WERI-Rb-1 (cell line): Measurements from ENCODE around the gene SLC39A12.

Experiments used
- DNase-seq: peaks from one replicate; pipeline ENCODE4 v3.0.0-alpha.2; 2020
- H3K27ac ChIP-seq: fragments of 250-450 bp; sonication (Bioruptor Pico); 2 replicates; pipeline ENCODE4 v1.5.1; 2020; ENCODE audit warnings: mild to moderate bottlenecking, moderate library complexity
- H3K27me3 ChIP-seq: fragments of 250-450 bp; sonication (Bioruptor Pico); 2 replicates; pipeline ENCODE4 v1.5.1; 2021; ENCODE audit warnings: mild to moderate bottlenecking, low read depth, moderate library complexity; ENCODE audit not compliant: insufficient read depth, severe bottlenecking
- H3K36me3 ChIP-seq: fragments of 250-450 bp; sonication (Bioruptor Pico); 2 replicates; pipeline ENCODE4 v1.5.1; 2020; ENCODE audit warnings: mild to moderate bottlenecking, moderate library complexity
- H3K4me3 ChIP-seq: 2 replicates; pipeline ENCODE4 v1.5.1; 2011; ENCODE audit warnings: low read depth, mild to moderate bottlenecking, control low read depth, low read length
- H3K9me3 ChIP-seq: fragments of 250-450 bp; sonication (Bioruptor Pico); 2 replicates; pipeline ENCODE4 v1.5.1; 2021; ENCODE audit warnings: mild to moderate bottlenecking, moderate library complexity; ENCODE audit not compliant: severe bottlenecking
- TF ChIP-seq, protein P1 (sequence below): IDR thresholded peaks from 2 replicates; pipeline ENCODE4 v1.5.1; 2011; ENCODE audit warnings: low read depth, mild to moderate bottlenecking, control low read depth, inconsistent platforms, low read length

Gene SLC39A12

DNA sequence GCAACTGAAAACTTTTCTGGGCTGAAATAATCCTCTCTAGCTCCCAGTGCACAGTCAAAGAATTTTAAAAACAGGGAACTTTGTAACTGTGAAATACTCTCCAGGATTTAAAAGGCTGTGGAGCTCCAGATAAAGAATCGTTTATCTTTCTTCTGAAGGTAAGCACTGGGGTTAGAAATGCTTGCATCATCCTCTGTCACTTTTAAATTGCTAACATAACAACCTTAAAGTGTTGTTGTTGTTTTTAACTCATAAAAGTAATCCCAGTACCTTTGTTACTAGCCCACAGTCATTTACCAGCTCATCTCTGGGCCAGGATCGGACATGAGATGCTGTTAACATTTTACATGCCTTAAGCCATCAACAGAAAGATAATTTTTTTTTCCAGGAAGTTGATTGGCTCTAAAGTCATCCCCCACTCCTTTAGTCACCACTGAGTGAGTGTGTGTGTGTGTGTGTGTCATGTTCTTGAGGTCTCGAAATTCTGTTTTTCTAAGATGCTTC, at the start of gene SLC39A12:
TSS of gene SLC39A12 (plus strand) at position 51 of the 504 bp plus-strand sequence. CDS start 1,359 bp downstream, outside the sequence.
- H3K27ac ChIP-seq: no peak within 1 kb of the TSS
- no peaks in the 10 kb centered on the region for H3K36me3 ChIP-seq
- no peaks in the 10 kb centered on the region for H3K27me3 ChIP-seq
- TF ChIP-seq, protein P1, sequence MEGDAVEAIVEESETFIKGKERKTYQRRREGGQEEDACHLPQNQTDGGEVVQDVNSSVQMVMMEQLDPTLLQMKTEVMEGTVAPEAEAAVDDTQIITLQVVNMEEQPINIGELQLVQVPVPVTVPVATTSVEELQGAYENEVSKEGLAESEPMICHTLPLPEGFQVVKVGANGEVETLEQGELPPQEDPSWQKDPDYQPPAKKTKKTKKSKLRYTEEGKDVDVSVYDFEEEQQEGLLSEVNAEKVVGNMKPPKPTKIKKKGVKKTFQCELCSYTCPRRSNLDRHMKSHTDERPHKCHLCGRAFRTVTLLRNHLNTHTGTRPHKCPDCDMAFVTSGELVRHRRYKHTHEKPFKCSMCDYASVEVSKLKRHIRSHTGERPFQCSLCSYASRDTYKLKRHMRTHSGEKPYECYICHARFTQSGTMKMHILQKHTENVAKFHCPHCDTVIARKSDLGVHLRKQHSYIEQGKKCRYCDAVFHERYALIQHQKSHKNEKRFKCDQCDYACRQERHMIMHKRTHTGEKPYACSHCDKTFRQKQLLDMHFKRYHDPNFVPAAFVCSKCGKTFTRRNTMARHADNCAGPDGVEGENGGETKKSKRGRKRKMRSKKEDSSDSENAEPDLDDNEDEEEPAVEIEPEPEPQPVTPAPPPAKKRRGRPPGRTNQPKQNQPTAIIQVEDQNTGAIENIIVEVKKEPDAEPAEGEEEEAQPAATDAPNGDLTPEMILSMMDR: no peak
- DNase-seq: no peak
- H3K4me3 ChIP-seq: no peak within 1 kb of the TSS
- H3K9me3 ChIP-seq: no peaks in the 10 kb centered on the region

DNA sequence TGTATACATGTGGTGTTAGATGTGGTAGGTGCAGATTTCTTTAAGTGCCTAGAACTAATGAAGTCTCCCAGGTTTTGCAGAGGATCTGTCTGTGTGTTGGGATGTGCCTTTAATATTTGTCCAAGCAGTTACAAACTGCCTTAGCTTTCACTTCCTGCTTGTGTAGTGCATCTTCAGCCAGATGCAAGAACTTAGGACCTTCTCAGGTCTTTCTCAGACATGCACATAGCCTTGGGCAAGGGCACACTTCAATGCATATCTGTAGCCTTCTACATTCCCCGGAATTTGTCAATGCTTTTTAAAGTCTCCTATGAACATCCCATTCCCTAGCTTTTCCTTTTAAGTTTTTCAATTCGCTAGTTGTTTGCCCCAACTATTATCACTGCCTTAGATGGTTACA, 47.2 kb upstream of the SLC39A12 start:
- DNase-seq: no peak
- Histone ChIP-seq H3K4me3 (no peak overlapping the region), H3K27me3 (no peaks in the 10 kb centered on the region), H3K9me3 (no peaks in the 10 kb centered on the region), H3K27ac (no peak overlapping the region), H3K36me3 (no peaks in the 10 kb centered on the region)
- TF ChIP-seq, protein P1: no peak

DNA sequence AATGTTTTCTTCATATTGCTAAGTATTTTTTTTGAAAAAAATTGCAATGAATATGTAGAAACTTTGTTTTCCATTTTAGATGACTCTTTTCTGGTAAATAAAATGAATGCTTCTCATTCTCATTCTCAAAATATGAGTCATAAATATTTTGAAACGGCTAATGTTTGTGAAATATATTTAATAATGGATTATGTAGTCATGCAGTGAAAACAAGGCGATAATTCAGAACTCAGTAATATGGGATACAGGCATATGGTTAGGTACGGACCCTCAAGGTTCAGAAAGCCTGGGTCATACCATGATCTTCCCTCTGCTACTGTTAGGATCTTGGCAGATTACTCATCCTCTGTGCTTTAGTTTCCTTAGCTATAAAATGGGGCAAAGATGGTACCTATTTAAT, 46.2 kb upstream of the SLC39A12 start:
- TF ChIP-seq, protein P1: no peak
- Histone ChIP-seq H3K27me3 (no peaks in the 10 kb centered on the region), H3K27ac (no peak overlapping the region), H3K4me3 (no peak overlapping the region), H3K9me3 (no peaks in the 10 kb centered on the region), H3K36me3 (no peaks in the 10 kb centered on the region)
- DNase-seq: no peak

DNA sequence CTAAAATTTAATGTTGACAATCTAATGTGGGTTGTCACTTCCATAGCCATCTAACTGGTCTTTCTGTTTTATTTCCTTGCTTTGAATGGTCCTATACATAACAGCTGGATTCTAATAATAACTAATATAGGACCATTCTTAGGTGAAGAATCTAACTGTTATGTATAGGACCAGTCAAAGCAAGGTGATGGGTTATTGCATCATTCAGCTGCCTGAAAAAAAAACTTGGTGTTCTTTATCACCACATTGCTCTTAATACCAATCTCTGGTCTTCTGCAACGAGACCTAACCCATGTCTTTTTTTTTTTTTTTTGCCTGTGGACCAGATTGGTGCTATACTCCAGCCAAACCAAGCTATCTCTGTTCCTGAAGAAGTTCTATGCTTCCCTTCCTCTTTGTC, 45.7 kb upstream of the SLC39A12 start:
- TF ChIP-seq, protein P1: no peak
- Histone ChIP-seq H3K9me3 (no peaks in the 10 kb centered on the region), H3K27me3 (no peaks in the 10 kb centered on the region), H3K36me3 (no peaks in the 10 kb centered on the region), H3K4me3 (no peak overlapping the region), H3K27ac (no peak overlapping the region)
- no peak for DNase-seq

DNA sequence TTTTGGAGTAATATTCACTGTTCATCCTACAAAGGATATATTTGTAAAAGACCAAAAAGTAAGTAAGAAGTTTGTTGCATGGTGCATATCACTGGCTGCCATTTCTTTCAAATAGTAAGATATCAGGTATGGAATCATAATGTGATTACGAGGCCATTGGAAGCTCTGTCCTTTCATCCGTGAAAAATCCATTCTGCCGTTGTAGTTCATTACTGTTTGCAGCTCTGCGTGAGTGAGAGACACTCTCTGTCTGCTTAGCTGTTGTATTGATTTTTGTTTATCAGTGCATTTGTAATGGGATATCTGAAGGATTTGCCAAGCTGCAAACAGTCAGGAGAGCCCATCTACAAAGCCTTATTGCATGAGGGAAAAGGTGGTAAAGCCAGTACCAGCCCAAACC, 44.1 kb upstream of the SLC39A12 start:
- Histone ChIP-seq H3K27ac (peak overlapping the region; percentile 14; the same call in 1 of the 2 replicates), H3K36me3 (no peaks in the 10 kb centered on the region), H3K27me3 (no peaks in the 10 kb centered on the region), H3K4me3 (peak overlapping the region; percentile 26; the same call in 1 of the 2 replicates), H3K9me3 (no peaks in the 10 kb centered on the region)
- TF ChIP-seq, protein P1: no peak
- no peak for DNase-seq
